ENCODE measurements around the gene LRRC36. TPM values are rescaled to one million over a fixed set of nuclear protein-coding genes. Genes with fewer than 3 reads are reported as not detected.

The LRRC36 gene
- total and polyA plus RNA-seq, 2 of the 13 experiments (the other 11 are each of a cell fraction or from before 2014, with no cell fraction given), result 0.12 to 0.15 TPM

- TF ChIP-seq ZBTB33 (CRISPR knock-in tag; IDR thresholded peaks at IDR 0.05), result no peak
- TF ChIP-seq ATM (IDR thresholded peaks at IDR 0.05; ENCODE audit: borderline replicate concordance), result no peak
- peak; percentile 69 for TF ChIP-seq SP4 (CRISPR knock-in tag; IDR thresholded peaks at IDR 0.05)
- 0 out of 2 replicates have a peak, but pooled peaks have one; percentile 54 for TF ChIP-seq ARID2 (CRISPR knock-in tag; IDR thresholded peaks at IDR 0.05; ENCODE audit: borderline replicate concordance)
- TF ChIP-seq ZNF720 (CRISPR knock-in tag; IDR thresholded peaks at IDR 0.05), result no peak
- 0 out of 2 replicates have a peak, but pooled peaks have one; percentile 31 for TF ChIP-seq ZFAT (CRISPR knock-in tag; conservative IDR thresholded peaks at IDR 0.05)
- no peak; the same call in 1 of the 2 replicates for TF ChIP-seq KLF6 (CRISPR knock-in tag; IDR thresholded peaks at IDR 0.05)
- TF ChIP-seq RAD21 (CRISPR knock-in tag; IDR thresholded peaks at IDR 0.05), result peak; percentile 73; the same call in 1 of the 2 replicates
- TF ChIP-seq SATB2 (CRISPR knock-in tag; IDR thresholded peaks at IDR 0.05), result peak; percentile 52; the same call in 1 of the 2 replicates
- TF ChIP-seq ZNF564 (CRISPR knock-in tag; IDR thresholded peaks at IDR 0.05), result peak; percentile 68; the same call in 1 of the 2 replicates
- peak; percentile 75; the same call in 1 of the 2 replicates for TF ChIP-seq ZNF343 (CRISPR knock-in tag; IDR thresholded peaks at IDR 0.05)
- peak; percentile 85; the same call in 1 of the 2 replicates for TF ChIP-seq ZNF468 (CRISPR knock-in tag; IDR thresholded peaks at IDR 0.05)
- peak; percentile 79 for TF ChIP-seq MEIS1 (CRISPR knock-in tag; IDR thresholded peaks at IDR 0.05; ENCODE audit: borderline replicate concordance)
- TF ChIP-seq ZNF570 (CRISPR knock-in tag; IDR thresholded peaks at IDR 0.05; ENCODE audit: borderline replicate concordance), result no peak
- peak; percentile 95; the same call in 1 of the 2 replicates for TF ChIP-seq CCDC6 (CRISPR knock-in tag; IDR thresholded peaks at IDR 0.05)
- TF ChIP-seq SIN3B (IDR thresholded peaks at IDR 0.05; ENCODE audit: low read length), result no peak
- peak; percentile 80; the same call in 1 of the 2 replicates for TF ChIP-seq KLF12 (CRISPR knock-in tag; IDR thresholded peaks at IDR 0.05; ENCODE audit: borderline replicate concordance)
- TF ChIP-seq ZNF580 (CRISPR knock-in tag; IDR thresholded peaks at IDR 0.05; ENCODE audit: borderline replicate concordance, low read depth), result 0 out of 2 replicates have a peak, but pooled peaks have one; percentile 47
- TF ChIP-seq ZBTB42 (CRISPR knock-in tag; IDR thresholded peaks at IDR 0.05), result peak; percentile 93; the same call in 1 of the 2 replicates
- peak; percentile 96 for TF ChIP-seq ZNF230 (CRISPR knock-in tag; IDR thresholded peaks at IDR 0.05)
- TF ChIP-seq ZNF614 (CRISPR knock-in tag; IDR thresholded peaks at IDR 0.05; ENCODE audit: borderline replicate concordance), result no peak
- no peak for TF ChIP-seq NR3C1 (CRISPR knock-in tag; IDR thresholded peaks at IDR 0.05)
- TF ChIP-seq CEBPZ (IDR thresholded peaks at IDR 0.05; ENCODE audit: low read length), result no peak
- peak; percentile 65; the same call in 1 of the 2 replicates for TF ChIP-seq ZNF710 (CRISPR knock-in tag; IDR thresholded peaks at IDR 0.05; ENCODE audit: borderline replicate concordance)
These were observed 103.9 kb downstream of the LRRC36 start (continued) for GRCh38 chr16:67430504-67430976.
